GM12864 (cell line): ENCODE data around the gene TBL1XR1.

ENCODE experiments used
- DNase-seq: peaks from one replicate; pipeline ENCODE4 v3.0.0-alpha.2; 2011; ENCODE audit warnings: low read depth
- H3K4me3 ChIP-seq: 2 replicates; pipeline ENCODE4 v1.5.1; 2011; ENCODE audit warnings: mild to moderate bottlenecking, low read depth, low read length, control low read depth
- TF ChIP-seq, protein P1 (sequence below): IDR thresholded peaks from 2 replicates; pipeline ENCODE4 v1.5.1; 2011; ENCODE audit warnings: low read depth, mild to moderate bottlenecking, moderate library complexity, low read length, control low read depth, inconsistent platforms; ENCODE audit errors: missing control alignments

The TBL1XR1 gene

DNA sequence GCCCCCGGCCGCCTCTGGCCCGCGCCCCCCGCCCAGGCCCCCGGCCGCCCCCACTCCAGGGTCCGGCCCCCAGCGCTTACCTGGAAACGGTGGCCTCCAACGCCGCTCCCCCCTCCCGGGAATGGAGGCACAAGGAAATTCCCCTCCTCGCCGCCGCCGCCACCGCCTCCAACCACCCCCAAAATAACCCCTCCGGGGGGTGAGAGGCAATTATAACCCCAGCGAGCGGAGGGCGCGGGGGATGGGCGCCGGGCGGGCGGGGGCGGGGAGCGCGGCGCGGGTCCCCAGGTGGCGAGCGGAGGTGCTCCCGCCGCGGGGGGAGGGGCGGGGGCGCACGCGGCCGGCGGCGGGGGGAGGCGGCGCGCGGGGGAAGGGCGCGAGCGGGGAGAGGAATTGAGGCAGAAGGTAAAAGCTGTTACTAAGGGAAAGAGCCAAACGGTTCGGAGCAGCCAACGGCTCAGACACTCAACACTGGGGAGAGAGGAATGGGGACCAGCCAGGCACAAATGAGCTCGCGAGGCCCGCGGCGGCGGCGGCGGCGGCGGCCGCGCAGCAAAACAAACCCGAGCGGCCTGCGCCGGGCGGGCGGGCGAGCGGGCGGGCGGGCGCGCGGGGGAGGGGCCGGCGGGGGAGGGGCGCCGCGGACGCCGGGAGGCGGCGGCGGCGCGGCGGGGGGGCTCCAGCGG lies at the start of gene TBL1XR1:
Gene TBL1XR1 (minus strand): TSS at position 442 of the 686 bp plus-strand sequence. CDS start 132,505 bp downstream, outside the sequence.
- peak within 1 kb of the TSS; percentile 91 for H3K4me3 ChIP-seq
- peak; percentile 82 for DNase-seq
- TF ChIP-seq, protein P1, sequence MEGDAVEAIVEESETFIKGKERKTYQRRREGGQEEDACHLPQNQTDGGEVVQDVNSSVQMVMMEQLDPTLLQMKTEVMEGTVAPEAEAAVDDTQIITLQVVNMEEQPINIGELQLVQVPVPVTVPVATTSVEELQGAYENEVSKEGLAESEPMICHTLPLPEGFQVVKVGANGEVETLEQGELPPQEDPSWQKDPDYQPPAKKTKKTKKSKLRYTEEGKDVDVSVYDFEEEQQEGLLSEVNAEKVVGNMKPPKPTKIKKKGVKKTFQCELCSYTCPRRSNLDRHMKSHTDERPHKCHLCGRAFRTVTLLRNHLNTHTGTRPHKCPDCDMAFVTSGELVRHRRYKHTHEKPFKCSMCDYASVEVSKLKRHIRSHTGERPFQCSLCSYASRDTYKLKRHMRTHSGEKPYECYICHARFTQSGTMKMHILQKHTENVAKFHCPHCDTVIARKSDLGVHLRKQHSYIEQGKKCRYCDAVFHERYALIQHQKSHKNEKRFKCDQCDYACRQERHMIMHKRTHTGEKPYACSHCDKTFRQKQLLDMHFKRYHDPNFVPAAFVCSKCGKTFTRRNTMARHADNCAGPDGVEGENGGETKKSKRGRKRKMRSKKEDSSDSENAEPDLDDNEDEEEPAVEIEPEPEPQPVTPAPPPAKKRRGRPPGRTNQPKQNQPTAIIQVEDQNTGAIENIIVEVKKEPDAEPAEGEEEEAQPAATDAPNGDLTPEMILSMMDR: no peak

DNA sequence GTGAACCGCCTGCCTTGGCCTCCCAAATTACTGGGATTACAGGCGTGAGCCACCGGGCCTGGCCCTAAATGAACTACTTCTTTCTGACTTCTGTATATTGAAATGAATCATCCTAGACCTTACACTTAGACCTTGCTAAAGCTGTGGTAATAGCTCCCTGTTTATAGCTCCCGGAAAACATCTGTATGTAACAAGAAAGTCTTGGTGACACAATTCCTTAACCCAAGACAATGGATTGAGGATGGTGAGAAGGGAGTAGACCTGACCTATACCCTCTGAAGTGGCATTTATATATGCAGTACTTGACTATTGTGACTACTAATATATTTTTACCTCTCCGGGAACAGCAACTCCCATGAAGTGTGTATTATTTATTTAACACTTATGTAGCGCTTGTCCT lies 48.0 kb upstream of the TBL1XR1 start:
- TF ChIP-seq, protein P1: no peak
- no peak for DNase-seq
- no peak overlapping the region for H3K4me3 ChIP-seq

DNA sequence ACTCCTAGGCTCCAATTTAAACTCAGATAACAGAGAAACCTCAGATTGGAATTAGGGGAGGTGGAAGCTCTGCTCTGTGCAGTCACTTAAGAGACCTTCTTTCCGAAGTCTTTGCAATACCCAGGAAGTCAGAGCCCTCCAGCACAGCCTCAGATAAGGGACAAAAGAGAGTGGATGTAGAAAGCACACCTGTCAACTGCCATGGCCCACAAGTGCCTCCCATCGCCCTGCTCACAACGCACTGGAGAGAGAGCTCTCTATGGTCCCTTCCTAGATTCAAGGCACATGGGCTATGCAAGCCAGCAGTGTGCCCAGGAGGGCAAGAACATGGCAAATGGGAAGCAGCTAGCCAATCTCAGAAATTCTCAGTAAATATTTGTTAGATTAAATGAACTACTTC lies 47.3 kb upstream of the TBL1XR1 start:
- DNase-seq: no peak
- no peak overlapping the region for H3K4me3 ChIP-seq
- TF ChIP-seq, protein P1: no peak

DNA sequence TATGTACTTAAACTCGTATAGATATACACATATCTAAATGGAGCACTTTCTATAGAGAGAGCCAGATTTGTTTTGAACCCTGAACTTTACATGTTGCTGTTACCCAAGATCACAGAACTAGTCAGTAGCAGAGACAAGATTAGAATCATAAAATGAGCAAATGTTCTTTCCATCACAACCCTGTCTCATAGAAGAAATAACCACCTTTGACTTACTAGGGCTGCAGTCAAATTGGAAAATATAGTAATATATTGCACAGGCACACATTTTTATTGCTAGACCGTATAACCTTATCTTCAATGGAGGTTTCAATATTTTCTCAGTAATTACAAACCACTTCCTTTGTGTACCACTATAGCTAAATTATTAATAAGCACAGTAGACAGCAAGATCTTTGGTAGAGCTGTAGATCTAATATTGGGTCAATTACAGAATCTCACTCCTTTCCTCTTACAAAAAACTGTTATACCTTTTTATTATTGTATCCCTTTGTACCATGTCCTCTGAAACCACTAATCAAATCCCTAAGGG lies 41.5 kb upstream of the TBL1XR1 start:
- no peak for DNase-seq
- TF ChIP-seq, protein P1: no peak

DNA sequence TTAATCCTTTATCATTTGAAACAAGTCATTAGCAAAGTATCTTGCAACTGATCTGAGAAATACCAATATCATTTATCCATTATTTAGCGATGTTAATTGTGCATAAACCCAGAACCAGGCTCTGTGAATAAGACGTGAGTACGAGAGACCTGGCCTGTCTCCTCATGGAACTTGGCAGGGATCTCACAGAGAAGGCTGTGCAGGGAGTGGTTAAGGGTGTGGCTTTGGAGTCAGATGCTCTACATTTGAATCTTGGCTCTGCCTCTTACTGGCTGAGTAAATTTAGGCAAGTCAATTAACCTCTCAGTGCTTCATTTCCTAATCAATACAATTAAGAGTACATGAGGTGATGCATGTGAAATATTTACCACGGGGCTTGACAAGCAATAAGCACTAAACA lies 39.9 kb upstream of the TBL1XR1 start:
- DNase-seq: no peak
- H3K4me3 ChIP-seq: no peak overlapping the region
- TF ChIP-seq, protein P1: no peak

More for the DNA sequence above, 41.5 kb upstream of the TBL1XR1 start:
- H3K4me3 ChIP-seq: no peak overlapping the region

DNA sequence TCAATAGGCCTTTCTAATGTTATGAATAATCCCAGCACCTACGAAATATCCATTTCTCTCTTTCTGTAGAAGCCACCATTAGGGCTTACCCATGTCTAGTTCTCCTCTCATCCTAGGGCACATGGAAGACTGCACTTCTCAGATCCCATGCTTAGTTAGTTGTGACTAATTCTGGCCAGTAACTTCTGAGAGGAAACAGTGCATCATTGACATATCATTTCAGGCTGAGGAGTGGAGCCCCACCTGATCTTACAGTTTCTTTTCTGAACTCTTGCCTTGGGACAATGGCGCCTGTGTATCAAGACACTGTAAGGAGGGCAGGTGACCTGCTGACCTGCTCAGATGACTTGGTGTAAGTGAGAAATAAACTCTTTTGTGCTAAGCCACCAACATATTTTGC lies 39.4 kb upstream of the TBL1XR1 start:
- DNase-seq: no peak
- H3K4me3 ChIP-seq: no peak overlapping the region
- TF ChIP-seq, protein P1: no peak

DNA sequence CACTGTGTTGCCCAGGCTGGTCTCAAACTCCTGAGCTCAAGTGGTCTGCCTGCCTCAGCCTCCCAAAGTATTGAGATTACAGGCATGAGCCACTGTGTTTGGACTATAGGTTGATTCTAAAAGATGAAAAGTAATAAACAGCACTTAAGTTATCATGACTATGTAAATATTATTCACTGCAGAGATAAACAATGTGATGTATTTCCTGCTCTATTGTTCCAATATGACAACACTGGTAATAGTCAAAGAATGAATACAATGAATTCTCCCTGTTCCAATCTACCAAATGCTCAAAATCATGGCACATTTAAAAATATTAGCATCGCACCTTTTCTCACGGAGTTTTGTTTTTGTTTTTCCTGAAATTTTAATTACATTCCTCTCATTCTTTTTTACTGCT lies 36.8 kb upstream of the TBL1XR1 start:
- no peak overlapping the region for H3K4me3 ChIP-seq
- DNase-seq: no peak
- TF ChIP-seq, protein P1: no peak
